Inflammatory macrophage treated with lipopolysaccharide for 4 hours (primary cell): ENCODE data around the gene DPYSL5.
"Not testable (repeated sequence)": the region's sequence is repeated elsewhere in the genome, so short reads cannot be mapped to it uniquely, and the experiment has no call there.

Experiments used
- DNase-seq: peaks from one replicate; pipeline ENCODE4 v3.0.0-alpha.2; 2020

The DPYSL5 gene, protein sequence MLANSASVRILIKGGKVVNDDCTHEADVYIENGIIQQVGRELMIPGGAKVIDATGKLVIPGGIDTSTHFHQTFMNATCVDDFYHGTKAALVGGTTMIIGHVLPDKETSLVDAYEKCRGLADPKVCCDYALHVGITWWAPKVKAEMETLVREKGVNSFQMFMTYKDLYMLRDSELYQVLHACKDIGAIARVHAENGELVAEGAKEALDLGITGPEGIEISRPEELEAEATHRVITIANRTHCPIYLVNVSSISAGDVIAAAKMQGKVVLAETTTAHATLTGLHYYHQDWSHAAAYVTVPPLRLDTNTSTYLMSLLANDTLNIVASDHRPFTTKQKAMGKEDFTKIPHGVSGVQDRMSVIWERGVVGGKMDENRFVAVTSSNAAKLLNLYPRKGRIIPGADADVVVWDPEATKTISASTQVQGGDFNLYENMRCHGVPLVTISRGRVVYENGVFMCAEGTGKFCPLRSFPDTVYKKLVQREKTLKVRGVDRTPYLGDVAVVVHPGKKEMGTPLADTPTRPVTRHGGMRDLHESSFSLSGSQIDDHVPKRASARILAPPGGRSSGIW

GRCh38 chr2:26847655-26848335 is at the start of gene DPYSL5:
Gene DPYSL5, plus strand, starts transcription at chr2:26848132. Its CDS starts 50,368 bp downstream, at chr2:26898500.
- no peak for DNase-seq

- no peak for DNase-seq
These were observed 46.6 kb upstream of the DPYSL5 start for GRCh38 chr2:26801328-26801727.

DNA sequence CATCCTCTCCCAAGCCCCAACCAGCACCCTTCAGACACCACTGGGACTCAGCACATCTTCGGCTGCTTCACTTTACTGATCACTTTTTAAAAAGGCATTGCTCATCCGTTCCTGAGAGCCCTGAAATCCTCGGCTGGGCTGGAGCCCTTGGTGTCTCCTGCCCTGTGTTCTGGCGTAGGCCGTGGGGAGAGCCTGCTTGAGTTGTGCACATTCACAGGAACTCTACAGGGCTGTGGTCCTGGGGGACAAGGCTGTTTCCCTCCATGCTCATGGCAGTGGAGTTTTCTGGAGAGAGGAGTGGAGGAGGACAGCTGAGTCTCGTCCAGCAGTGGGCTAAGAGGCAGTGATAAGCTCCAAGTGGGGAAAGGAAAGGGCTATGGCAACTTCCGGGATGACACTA is 46.1 kb upstream of the DPYSL5 start:
- no peak for DNase-seq

GRCh38 chr2:26805241-26805676 is 42.7 kb upstream of the DPYSL5 start:
- DNase-seq, result no peak

- DNase-seq, result no peak
These were observed 40.0 kb upstream of the DPYSL5 start for GRCh38 chr2:26807788-26808460.

DNA sequence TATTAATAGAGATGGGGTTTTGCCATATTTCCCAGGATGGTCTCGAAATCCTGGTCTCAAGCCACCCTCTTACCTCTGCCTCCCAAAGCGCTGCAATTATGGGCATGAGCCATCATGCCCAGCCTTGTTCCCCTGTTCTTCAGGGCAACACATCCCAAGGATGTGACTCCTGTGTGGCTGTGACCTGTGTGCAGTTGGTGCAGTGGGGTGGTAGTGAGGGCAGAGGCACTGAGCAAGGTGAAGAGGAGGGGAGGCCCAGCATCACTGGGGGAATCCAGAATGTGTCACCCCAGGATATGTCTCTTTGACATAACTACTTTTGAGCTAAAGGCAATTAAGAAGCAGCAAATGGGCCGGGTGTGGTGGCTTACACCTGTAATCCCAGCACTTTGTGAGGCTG is 38.7 kb upstream of the DPYSL5 start:
- DNase-seq, result no peak

DNA sequence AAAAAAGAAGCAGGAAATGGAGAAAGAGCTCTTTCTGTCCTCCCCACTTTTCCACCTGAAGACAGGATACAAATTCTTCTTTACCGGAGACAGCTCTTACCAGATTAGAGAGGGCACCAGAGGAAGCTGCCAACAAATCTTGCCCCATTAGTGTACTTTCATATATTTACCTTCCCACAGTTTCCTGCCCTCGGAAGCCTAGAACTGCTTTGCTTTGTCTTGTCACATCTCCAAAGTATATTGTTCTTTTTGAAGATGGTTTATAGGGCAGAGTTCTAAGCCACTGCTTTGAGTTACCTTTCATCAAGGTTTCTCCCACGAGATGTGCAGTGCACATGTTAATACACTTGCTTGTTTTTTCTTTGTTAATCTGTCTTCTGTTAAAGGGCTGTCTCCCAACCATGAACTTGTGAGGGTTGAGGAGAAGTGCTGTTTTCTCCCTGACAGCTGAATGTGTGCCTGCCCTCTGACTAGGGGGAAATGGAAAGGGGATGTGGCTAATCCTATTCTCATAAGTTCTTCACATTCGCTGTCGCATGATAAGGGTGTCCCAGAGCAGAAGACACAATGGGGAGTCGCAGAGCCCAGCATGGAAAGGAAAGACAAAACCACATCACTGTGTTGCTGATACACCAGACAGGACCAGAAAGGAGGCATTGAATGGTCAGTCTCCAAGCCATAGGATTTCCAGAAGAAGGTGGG is 37.9 kb upstream of the DPYSL5 start:
- peak; percentile 67 for DNase-seq

- no peak for DNase-seq
These were observed 36.7 kb upstream of the DPYSL5 start for GRCh38 chr2:26811261-26811660.

DNA sequence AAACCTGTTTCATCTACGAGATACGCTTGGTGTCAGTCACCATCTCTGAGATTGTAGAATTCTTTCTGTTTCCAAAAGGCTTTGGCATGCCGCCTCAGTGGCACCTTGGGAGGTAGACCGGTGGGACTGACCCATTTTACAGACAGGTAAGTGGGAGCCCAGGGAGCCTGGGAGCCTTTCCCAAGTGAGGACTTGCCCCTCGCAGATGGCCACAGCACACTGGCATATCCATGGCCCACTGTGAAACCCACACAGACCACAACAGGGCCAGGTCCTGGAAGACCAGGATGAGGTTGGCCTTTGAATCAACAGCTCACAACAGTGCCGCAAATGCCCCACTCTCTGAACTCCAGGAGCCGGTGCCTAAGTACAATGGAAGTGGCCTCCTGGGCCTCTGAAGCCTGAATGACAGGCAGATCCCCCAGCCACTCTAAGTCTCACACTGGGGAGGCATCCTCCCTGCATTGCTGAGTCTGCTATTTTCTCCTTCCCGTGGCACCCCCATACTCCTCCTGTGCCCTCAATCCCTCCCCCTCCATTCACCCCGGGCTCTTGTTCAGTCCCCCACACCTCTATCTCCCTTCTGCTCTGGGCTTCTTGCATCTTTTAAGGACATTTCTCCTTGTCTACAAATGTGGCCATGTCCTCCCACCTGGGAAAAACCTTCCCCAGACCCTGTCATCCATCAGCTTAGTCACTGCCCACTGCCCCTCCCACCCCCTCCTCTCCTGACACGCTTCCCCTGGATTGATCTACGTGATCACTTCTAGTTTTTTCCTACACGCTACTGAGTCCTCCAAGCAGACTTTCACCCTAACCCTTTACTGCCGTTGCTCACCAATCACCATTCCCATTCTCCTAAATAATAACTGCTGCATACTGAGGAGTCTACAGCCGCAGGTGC is 35.9 kb upstream of the DPYSL5 start:
- DNase-seq, result no peak

DNA sequence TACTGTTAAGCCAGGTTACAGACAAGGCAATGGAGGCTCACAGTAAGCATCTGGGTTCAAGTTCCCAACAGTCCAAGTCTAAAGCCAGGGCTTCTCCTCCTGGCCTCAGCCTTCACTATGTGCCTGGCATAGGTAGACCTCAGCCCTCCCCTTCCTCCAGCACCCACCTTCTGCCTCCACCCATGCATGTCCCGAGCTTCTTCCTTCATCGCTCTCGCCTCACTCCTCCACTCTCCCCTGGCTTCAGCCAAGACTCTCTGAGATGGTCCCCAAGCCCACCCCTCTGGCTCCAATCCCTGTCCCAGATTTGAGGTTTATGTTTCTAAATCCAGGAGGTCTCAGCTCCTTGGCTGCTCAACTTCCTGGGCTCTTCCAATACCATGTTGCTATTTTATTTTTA is 35.2 kb upstream of the DPYSL5 start:
- no peak for DNase-seq

DNA sequence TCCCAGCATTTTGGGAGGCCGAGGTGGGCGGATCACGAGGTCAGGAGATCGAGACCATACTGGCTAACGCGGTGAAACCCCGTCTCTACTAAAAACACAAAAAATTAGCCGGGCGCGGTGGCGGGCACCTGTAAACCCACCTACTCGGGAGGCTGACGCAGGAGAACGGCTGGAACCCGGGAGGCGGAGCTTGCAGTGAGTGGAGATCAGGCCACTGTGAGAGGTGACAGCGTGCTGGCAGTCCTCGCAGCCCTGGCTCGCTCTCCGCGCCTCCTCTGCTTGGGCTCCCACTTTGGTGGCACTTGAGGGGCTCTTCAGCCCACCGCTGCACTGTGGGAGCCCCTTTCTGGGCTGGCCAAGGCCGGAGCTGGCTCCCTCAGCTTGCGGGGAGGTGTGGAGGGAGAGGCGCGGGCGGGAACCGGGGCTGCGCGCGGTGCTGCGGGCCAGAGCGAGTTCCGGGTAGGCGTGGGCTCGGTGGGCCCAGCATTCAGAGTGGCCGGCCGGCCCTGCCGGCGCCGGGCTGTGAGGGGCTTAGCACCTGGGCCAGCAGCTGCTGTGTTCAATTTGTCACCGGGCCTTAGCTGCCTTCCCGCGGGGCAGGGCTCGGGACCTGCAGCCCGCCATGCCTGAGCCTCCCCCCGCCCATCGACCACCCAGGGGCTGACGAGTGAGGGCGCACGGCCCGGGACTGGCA is 33.7 kb upstream of the DPYSL5 start:
- not testable (repeated sequence) for DNase-seq

DNA sequence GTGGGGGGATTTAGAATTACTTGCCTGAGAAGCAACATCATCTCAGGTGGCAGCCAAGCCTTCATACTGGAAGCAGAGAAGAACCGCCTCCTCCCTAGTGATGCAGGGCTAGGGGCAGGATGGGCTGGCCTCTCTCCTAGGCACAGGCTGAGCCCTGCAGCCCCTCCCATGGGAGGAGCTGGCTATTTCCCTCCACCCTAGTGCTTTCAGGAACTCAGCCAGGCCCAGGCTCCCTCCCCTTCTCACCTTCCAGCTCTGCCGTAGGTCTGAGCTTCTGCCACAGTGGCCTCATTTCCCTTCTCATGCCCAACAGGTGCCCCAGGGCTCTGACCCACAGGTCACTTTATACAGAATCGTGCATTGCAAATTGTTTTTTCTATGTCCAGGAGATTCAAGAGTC is 31.0 kb upstream of the DPYSL5 start:
- no peak for DNase-seq

- no peak for DNase-seq
These were observed 29.7 kb upstream of the DPYSL5 start for GRCh38 chr2:26818255-26818654.

DNA sequence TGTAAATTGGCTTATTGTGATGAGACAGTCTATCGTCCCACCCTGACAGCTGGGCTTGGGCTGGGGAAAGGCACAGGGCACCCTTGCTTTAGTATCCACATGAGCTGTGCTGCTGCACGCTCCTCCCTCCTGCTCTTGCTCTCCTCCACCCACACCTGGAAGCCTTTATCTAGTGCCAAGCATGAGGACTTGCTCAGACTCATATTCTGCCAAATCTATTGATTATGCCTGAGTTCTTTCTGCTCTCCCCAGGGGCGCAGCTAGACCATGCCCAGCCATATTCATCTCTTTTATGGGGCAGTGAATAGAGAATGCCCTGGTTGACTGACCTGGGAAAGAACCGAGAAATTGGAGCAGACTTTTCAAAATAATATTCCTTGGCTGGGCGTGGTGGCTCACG is 29.0 kb upstream of the DPYSL5 start:
- DNase-seq, result no peak

- peak; percentile 5 for DNase-seq
These were observed 27.0 kb upstream of the DPYSL5 start for GRCh38 chr2:26820932-26821331.

DNA sequence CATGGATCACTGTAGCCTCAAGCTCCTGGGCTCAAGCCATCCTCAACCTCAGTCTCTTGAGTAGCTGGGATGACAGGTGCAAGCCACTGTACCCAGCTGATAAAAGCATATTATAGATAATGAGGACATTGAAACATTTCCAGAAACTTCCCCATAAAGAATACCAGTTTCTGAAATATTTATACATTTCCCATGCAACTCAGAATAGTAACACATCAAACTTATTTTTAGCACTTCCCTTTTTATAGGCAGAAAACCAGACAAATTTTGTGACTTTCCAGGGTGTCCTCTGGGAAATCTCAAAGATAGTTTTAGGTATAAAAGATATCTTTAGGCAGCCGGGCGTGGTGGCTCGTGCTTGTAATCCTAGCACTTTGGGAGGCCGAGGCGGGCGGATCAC is 25.1 kb upstream of the DPYSL5 start:
- no peak for DNase-seq

DNA sequence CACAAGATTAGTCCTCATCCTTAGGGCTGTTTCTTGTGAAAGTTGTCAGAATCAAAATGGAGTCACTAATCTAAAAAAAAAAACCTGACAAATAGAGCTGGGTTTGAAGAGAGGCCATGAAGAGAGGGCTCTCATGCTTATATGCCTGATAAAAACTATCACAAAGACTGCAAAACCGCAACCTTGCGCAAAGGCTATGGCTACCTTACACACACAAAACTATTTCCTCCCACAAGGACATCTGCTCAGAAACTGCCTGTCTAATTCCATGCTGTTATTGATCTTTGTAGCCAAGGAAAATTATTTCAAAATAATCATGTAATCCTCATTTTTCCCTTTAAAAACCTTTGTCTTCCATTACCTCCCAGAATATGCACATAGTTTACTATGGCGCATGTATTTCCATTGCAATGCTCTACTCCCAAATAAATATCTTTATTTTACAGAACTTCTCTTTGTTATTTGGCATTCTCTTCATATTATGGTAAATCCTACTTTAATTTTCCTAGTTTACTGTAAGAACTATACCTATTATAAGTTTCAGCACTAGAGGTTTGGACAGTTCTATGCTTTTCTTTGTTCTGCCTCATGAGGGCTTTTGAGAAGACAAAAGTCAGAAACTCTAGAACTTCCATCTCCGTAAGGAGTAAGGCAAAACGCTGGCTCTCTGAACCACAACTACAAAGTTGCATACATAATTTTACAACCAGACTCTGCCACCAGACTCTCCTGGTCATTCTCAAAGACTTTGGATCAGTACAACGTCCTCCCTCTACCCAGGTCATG is 9.6 kb upstream of the DPYSL5 start:
- no peak for DNase-seq

DNA sequence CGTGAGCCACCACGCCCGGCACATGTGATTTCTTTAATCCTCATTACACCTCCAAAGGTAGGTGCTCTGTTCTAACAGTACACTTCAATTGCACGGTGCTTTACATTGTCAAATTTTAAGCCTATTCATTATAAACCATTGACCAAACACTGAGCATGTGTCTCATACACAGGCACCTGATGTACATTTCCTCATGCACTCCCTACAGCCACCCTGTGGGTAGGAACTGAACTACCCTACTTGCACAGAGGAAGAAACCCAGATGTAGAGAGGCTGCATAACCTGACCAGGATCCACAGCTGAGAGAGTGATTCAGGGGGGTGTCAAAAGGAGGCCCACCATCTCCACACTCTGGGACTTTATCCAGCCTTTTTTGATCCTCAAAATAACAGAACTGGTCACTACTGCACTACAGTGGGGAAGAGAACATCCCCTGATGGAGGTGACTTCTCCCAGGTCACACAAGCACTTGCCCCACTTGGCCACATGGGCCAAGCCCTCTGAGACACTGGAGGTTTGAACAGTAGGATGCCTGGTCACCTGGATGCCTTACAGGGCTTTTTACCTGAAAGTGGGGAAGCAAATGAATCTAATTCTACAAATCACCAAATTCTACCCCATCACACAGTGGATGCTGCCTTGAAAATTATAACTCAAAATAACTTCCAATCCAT is 6.9 kb upstream of the DPYSL5 start:
- peak; percentile 11 for DNase-seq

DNA sequence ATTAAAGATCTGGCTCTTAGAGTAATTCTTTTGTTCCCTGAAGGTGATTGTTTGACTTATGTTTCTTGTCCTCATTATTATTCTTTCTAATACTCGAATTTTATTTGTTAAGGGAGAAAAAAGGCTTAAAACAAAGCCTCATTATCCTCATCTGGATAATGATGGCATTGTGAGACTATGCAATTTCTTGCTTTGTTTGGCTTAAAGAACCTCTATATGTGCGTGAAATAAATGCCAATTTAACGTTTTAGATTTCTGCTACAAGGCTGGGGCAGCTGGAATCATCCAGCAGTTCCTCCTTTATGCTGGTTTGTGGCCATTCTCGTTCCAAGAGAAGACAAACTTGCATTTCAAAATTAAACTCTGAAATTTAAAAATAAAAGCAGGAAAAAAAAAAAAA is 4.9 kb upstream of the DPYSL5 start:
- DNase-seq, result no peak

DNA sequence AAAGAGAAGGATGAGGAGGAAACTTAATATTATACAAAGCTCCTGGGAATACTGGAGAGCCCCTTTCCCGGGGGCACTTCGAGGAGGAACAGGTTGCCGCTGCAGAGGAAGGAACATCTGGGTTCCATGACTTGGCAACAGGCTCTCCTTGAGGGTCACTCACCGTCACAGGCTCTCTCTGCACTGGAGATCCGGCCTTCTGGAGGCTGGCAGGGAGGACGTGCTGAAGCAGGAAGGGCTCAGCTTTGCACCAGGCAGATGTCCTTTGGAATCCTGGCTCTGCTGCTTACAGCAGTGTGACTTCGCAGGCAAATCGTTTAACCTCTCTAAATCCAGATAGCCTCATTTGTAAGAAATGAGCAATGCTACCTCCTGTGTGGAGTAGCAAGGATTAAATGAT is 2.9 kb upstream of the DPYSL5 start:
- DNase-seq, result no peak
